ENCODE results near the gene FGGY.
"Not testable (repeated sequence)": the region's sequence is repeated elsewhere in the genome, so short reads cannot be mapped to it uniquely, and the experiment has no call there.

The FGGY gene

DNA sequence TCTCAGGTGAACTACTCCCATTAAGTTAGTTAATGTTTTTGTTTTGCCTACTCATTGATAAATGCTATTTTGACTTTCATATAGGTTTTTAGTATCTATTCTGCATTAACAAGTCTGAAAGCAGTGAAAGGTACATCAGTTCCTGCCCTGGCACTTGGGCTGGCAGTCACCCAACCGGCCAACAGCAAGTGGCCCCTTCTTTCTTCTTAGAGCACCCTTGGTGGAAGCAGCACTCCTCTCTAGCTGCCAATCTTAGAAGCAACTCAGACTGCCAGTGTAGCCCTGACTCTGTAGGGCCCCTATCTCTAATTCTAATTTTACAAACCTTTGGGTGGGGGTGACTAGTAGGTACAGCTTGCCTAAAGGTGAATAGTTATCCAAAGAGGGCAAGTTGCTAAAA, 155.7 kb downstream of the FGGY start:
- in situ Hi-C loops (cut with MboI; ENCODE audit: low sequenced_read_pairs, unreplicated experiment) = no loop called here
- DNase-seq (ENCODE audit: low spot score) = no peak
- TF ChIP-seq, protein P1, sequence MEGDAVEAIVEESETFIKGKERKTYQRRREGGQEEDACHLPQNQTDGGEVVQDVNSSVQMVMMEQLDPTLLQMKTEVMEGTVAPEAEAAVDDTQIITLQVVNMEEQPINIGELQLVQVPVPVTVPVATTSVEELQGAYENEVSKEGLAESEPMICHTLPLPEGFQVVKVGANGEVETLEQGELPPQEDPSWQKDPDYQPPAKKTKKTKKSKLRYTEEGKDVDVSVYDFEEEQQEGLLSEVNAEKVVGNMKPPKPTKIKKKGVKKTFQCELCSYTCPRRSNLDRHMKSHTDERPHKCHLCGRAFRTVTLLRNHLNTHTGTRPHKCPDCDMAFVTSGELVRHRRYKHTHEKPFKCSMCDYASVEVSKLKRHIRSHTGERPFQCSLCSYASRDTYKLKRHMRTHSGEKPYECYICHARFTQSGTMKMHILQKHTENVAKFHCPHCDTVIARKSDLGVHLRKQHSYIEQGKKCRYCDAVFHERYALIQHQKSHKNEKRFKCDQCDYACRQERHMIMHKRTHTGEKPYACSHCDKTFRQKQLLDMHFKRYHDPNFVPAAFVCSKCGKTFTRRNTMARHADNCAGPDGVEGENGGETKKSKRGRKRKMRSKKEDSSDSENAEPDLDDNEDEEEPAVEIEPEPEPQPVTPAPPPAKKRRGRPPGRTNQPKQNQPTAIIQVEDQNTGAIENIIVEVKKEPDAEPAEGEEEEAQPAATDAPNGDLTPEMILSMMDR (IDR thresholded peaks at IDR 0.05; ENCODE audit: borderline replicate concordance, control extremely low read depth, extremely low read depth, insufficient read depth, missing control alignments) = no peak

DNA sequence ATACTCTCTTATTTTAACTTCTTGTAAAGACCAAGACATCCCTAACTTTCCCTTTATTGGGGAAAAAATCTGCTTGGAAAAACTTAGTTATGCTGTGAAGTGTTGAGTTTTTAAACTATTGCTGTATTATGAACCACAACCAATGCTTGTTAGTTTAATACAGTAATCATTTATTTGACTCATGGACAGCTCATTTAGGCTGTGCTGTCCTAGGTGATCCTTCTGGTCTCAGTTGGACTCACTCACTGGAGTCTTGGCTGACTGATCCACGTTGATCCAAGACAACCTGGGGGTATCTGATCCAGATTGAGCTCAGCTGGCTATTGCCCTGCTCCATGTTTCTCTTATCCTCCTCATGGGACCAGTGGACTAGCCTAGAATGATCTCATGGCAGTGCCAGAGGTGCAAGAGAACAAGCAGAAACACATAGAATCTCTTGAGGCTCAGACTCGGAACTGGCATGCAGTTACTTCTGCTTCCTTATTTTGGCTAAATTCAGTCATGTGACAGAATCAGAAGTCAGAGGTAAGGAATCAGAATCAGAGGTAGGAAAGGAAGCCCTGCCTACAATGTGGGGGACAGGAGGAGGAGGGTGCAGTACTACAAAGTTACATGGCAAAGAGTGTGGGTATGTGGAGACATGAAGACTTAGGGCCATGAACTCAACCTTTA, 156.5 kb downstream of the FGGY start:
- in situ Hi-C loops (cut with MboI; ENCODE audit: low sequenced_read_pairs, unreplicated experiment) = no loop called here
- no peak for DNase-seq (ENCODE audit: low spot score)
- TF ChIP-seq, protein P1 (IDR thresholded peaks at IDR 0.05; ENCODE audit: borderline replicate concordance, control extremely low read depth, extremely low read depth, insufficient read depth, missing control alignments) = no peak

DNA sequence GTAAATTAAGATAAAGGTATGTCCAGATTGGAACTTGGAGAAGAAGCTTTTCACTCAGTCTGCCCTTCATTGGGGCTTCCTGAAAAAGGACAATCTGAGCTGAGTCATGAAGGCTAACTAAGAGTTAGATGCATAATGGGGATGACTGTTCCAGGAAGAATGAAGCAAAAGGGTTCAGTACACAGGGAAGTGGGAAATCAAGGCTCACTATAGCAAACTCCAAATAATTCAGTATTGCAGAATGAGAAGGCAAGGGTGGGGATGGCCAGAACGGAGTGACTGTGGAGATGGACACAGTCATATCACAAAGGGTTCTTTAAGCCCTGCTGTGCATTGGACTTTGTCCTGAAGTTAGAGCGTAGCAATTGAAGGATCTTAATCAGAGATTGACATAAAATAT, 158.3 kb downstream of the FGGY start:
- DNase-seq (ENCODE audit: low spot score) = no peak
- TF ChIP-seq, protein P1 (IDR thresholded peaks at IDR 0.05; ENCODE audit: borderline replicate concordance, control extremely low read depth, extremely low read depth, insufficient read depth, missing control alignments) = no peak
- in situ Hi-C loops (cut with MboI; ENCODE audit: low sequenced_read_pairs, unreplicated experiment) = no loop called here

DNA sequence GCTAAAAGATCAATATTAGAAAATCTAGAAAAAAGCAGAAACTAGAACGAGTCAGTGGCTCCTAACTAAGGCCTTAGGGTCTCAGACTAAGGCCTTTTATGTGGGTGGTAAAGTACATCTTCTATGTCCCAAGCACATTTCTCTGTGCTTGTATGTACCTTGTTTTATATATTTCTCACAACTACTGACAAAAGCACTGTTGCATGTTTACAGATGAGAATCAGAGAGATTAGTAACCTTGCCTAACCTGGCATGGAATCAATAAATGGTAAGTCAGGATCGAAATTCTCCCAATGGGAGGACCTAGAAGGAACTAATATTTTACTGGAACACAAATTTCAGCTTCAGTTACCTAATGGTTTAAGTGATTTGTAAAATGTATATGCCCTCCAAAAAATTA, 160.9 kb downstream of the FGGY start:
- TF ChIP-seq, protein P1 (IDR thresholded peaks at IDR 0.05; ENCODE audit: borderline replicate concordance, control extremely low read depth, extremely low read depth, insufficient read depth, missing control alignments) = no peak
- in situ Hi-C loops (cut with MboI; ENCODE audit: low sequenced_read_pairs, unreplicated experiment) = no loop called here
- DNase-seq (ENCODE audit: low spot score) = no peak

- TF ChIP-seq, protein P1 (IDR thresholded peaks at IDR 0.05; ENCODE audit: borderline replicate concordance, control extremely low read depth, extremely low read depth, insufficient read depth, missing control alignments) = no peak
- in situ Hi-C loops (cut with MboI; ENCODE audit: low sequenced_read_pairs, unreplicated experiment) = no loop called here
These were observed 162.0 kb downstream of the FGGY start for GRCh38 chr1:59458884-59459283.

GRCh38 chr1:59462942-59463341, 166.0 kb downstream of the FGGY start:
- in situ Hi-C loops (cut with MboI; ENCODE audit: low sequenced_read_pairs, unreplicated experiment) = not testable (repeated sequence)

More at GRCh38 chr1:59458884-59459283, 162.0 kb downstream of the FGGY start:
- no peak for DNase-seq (ENCODE audit: low spot score)

DNA sequence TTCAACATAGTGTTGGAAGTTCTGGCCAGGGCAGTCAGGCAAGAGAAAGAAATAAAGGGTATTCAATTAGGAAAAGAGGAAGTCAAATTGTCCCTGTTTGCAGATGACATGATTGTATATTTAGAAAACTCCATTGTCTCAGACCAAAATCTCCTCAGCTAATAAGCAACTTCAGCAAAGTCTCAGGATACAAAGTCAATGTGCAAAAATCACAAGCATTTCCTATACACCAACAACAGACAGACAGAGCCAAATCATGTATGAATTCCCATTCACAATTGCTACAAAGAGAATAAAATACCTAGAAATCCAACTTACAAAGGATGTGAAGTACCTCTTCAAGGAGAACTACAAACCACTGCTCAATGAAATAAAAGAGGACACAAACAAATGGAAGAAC, 168.6 kb downstream of the FGGY start:
- in situ Hi-C loops (cut with MboI; ENCODE audit: low sequenced_read_pairs, unreplicated experiment); DNase-seq (ENCODE audit: low spot score): not testable (repeated sequence)

More at GRCh38 chr1:59462942-59463341, 166.0 kb downstream of the FGGY start:
- not testable (repeated sequence) for DNase-seq (ENCODE audit: low spot score)

Measured in GM13976 (cell line).